ENCODE results near the gene NPDC1. TPM values are rescaled to one million over a fixed set of nuclear protein-coding genes. Genes with fewer than 3 reads are reported as not detected.

NPDC1 gene
- total and polyA plus RNA-seq, 4 donors, result 2.7 to 14.5 (median 7.3) TPM

DNA sequence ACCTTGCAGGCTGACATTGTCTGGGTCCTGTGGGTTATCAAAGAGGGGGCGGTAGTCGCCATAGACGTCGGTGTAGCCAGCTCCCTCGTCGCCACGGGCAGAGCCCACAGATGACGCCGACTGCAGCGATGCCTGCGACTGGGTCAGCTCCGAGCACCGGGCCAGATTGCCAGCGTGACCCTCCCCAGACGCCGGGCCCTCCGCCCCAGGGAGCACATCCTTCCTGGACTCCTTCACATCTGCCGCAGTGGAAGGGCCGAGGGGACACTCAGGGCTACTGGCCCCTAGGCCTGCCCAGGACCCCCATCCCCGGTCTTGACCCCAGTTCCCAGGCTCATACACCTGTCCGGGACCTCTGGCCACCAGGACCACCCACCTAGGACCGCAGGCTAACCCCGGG, 31.8 kb downstream of the NPDC1 start (continued):
- TF ChIP-seq, protein P1, sequence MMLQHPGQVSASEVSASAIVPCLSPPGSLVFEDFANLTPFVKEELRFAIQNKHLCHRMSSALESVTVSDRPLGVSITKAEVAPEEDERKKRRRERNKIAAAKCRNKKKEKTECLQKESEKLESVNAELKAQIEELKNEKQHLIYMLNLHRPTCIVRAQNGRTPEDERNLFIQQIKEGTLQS (IDR thresholded peaks at IDR 0.05), result no peak

DNA sequence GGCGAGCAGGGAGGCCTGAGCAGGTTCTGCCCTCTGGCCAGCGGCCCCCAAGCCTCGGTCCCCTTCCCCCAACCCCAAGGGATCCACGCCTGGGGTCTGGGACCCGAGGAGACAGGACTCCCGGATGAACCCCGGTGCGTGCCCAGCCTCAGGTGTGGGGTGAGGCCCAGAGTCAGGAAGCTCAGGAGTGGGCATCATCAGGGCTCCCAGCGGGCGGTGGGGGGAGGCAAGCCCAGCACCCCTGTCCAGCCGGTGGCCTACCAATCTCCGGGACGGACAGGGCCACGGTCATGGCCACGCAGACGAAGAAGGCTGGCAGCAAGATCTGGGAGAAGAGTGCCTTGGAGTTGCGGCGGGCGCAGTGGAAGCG, 32.4 kb downstream of the NPDC1 start:
- no peak overlapping the region for H3K4me3 ChIP-seq (ENCODE audit: low read depth in 1 of 3, low read length in 3 of 3)
- no peaks in the 10 kb centered on the region for H3K9me3 ChIP-seq (ENCODE audit: control insufficient read depth in 4 of 4, low read length in 3 of 4)
- no peaks in the 10 kb centered on the region for H3K4me1 ChIP-seq (ENCODE audit: control insufficient read depth in 4 of 4, insufficient read depth in 4 of 4, low read length in 3 of 4)
- no peak overlapping the region for H3K27ac ChIP-seq (ENCODE audit: low read depth in 1 of 2, low read length in 2 of 2)
- H3K27me3 ChIP-seq (ENCODE audit: control insufficient read depth in 4 of 4, insufficient read depth in 4 of 4, low read length in 3 of 4), result no peaks in the 10 kb centered on the region
- no peak for DNase-seq (ENCODE audit: low spot score)
- H3K36me3 ChIP-seq (ENCODE audit: control insufficient read depth in 4 of 4, insufficient read depth in 3 of 4, low read depth in 1 of 4, low read length in 3 of 4), result peaks cover 2 to 50% (median 23%) of the 10 kb centered on the region in 4 donors
- H3K9ac ChIP-seq (ENCODE audit: low read depth in 1 of 2, low read length in 2 of 2), result no peak overlapping the region
- TF ChIP-seq, protein P2, sequence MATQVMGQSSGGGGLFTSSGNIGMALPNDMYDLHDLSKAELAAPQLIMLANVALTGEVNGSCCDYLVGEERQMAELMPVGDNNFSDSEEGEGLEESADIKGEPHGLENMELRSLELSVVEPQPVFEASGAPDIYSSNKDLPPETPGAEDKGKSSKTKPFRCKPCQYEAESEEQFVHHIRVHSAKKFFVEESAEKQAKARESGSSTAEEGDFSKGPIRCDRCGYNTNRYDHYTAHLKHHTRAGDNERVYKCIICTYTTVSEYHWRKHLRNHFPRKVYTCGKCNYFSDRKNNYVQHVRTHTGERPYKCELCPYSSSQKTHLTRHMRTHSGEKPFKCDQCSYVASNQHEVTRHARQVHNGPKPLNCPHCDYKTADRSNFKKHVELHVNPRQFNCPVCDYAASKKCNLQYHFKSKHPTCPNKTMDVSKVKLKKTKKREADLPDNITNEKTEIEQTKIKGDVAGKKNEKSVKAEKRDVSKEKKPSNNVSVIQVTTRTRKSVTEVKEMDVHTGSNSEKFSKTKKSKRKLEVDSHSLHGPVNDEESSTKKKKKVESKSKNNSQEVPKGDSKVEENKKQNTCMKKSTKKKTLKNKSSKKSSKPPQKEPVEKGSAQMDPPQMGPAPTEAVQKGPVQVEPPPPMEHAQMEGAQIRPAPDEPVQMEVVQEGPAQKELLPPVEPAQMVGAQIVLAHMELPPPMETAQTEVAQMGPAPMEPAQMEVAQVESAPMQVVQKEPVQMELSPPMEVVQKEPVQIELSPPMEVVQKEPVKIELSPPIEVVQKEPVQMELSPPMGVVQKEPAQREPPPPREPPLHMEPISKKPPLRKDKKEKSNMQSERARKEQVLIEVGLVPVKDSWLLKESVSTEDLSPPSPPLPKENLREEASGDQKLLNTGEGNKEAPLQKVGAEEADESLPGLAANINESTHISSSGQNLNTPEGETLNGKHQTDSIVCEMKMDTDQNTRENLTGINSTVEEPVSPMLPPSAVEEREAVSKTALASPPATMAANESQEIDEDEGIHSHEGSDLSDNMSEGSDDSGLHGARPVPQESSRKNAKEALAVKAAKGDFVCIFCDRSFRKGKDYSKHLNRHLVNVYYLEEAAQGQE (IDR thresholded peaks at IDR 0.05), result no peak
- TF ChIP-seq, protein P1 (IDR thresholded peaks at IDR 0.05), result no peak
- no peak for TF ChIP-seq JUND (IDR thresholded peaks at IDR 0.05)
- no peak for TF ChIP-seq NR2F2 (IDR thresholded peaks at IDR 0.05)
- TF ChIP-seq FOXA2 (IDR thresholded peaks at IDR 0.05), result no peak
- no peak for TF ChIP-seq RXRA (IDR thresholded peaks at IDR 0.05)
- TF ChIP-seq, protein P3, sequence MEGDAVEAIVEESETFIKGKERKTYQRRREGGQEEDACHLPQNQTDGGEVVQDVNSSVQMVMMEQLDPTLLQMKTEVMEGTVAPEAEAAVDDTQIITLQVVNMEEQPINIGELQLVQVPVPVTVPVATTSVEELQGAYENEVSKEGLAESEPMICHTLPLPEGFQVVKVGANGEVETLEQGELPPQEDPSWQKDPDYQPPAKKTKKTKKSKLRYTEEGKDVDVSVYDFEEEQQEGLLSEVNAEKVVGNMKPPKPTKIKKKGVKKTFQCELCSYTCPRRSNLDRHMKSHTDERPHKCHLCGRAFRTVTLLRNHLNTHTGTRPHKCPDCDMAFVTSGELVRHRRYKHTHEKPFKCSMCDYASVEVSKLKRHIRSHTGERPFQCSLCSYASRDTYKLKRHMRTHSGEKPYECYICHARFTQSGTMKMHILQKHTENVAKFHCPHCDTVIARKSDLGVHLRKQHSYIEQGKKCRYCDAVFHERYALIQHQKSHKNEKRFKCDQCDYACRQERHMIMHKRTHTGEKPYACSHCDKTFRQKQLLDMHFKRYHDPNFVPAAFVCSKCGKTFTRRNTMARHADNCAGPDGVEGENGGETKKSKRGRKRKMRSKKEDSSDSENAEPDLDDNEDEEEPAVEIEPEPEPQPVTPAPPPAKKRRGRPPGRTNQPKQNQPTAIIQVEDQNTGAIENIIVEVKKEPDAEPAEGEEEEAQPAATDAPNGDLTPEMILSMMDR (IDR thresholded peaks at IDR 0.05; ENCODE audit: low read depth, low read length, missing input control), result no peak
- TF ChIP-seq HNF4G (IDR thresholded peaks at IDR 0.05), result no peak
- TF ChIP-seq, protein P4, sequence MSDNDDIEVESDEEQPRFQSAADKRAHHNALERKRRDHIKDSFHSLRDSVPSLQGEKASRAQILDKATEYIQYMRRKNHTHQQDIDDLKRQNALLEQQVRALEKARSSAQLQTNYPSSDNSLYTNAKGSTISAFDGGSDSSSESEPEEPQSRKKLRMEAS (IDR thresholded peaks at IDR 0.05), result no peak
- no peak for TF ChIP-seq RAD21 (IDR thresholded peaks at IDR 0.05)
- WGBS, result 97% methylated on average over 20 of the region's 20 CpGs

DNA sequence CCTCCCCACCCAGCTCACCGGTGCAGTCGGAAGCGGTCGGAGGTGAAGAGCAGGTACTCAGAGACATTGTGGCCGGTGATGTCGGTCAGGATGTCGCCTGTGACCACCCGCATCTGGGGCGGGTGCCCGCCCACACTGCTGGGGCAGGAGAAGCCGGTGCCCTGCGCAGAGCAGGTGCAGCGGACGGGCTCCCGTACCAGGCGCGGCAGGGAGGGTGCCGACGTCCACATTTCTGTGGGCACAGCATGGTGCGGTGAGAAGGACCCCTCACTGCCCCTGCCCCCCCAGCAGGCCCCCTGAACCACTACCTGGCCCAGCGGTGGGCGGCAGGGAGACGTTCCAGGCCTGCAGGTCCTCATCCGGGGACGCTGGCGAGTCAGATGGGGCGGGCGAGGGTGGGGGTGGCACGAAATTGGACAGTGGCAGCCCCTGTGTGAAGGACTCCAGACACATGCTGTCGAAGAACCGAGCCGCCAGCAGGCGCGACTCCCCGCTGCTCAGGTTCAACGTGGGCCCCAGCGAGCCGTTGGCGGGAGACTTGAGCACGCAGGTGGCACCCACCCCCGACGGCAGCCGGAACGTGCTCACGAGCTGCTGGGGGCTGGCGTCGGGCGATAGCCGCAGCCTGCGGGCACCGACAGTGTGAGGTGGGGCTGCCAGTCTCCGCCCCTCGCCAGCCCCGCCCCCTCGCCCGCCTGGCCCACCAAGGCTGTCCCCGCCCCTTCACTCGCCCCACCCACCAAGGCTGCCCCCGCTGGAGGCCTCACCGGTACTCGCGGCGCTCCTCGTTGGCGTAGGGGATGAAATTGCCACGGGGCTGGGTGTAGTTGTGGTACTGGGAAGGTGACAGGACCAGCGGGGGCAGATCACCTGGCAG, 33.0 kb downstream of the NPDC1 start:
- H3K36me3 ChIP-seq (ENCODE audit: control insufficient read depth in 4 of 4, insufficient read depth in 3 of 4, low read depth in 1 of 4, low read length in 3 of 4), result peaks cover 2 to 50% (median 22%) of the 10 kb centered on the region in 4 donors
- no peak overlapping the region for H3K4me3 ChIP-seq (ENCODE audit: low read depth in 1 of 3, low read length in 3 of 3)
- no peak for DNase-seq (ENCODE audit: low spot score)
- no peak overlapping the region for H3K27ac ChIP-seq (ENCODE audit: low read depth in 1 of 2, low read length in 2 of 2)
- H3K9ac ChIP-seq (ENCODE audit: low read depth in 1 of 2, low read length in 2 of 2), result no peak overlapping the region
- no peaks in the 10 kb centered on the region for H3K27me3 ChIP-seq (ENCODE audit: control insufficient read depth in 4 of 4, insufficient read depth in 4 of 4, low read length in 3 of 4)
- 91% methylated on average over 67 of the region's 67 CpGs for WGBS
- H3K9me3 ChIP-seq (ENCODE audit: control insufficient read depth in 4 of 4, low read length in 3 of 4), result no peaks in the 10 kb centered on the region
- no peaks in the 10 kb centered on the region for H3K4me1 ChIP-seq (ENCODE audit: control insufficient read depth in 4 of 4, insufficient read depth in 4 of 4, low read length in 3 of 4)
- TF ChIP-seq EGR1 (IDR thresholded peaks at IDR 0.05; ENCODE audit: low read depth in 2 of 2), result no peak
- TF ChIP-seq HNF4A (conservative IDR thresholded peaks at IDR 0.05), result no peak
- TF ChIP-seq NR2F2 (IDR thresholded peaks at IDR 0.05), result no peak
- TF ChIP-seq, protein P5, sequence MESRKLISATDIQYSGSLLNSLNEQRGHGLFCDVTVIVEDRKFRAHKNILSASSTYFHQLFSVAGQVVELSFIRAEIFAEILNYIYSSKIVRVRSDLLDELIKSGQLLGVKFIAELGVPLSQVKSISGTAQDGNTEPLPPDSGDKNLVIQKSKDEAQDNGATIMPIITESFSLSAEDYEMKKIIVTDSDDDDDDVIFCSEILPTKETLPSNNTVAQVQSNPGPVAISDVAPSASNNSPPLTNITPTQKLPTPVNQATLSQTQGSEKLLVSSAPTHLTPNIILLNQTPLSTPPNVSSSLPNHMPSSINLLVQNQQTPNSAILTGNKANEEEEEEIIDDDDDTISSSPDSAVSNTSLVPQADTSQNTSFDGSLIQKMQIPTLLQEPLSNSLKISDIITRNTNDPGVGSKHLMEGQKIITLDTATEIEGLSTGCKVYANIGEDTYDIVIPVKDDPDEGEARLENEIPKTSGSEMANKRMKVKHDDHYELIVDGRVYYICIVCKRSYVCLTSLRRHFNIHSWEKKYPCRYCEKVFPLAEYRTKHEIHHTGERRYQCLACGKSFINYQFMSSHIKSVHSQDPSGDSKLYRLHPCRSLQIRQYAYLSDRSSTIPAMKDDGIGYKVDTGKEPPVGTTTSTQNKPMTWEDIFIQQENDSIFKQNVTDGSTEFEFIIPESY (IDR thresholded peaks at IDR 0.05), result no peak
- no peak for TF ChIP-seq FOXA2 (IDR thresholded peaks at IDR 0.05)
- TF ChIP-seq YY1 (IDR thresholded peaks at IDR 0.05), result no peak
- no peak for TF ChIP-seq FOXA1 (IDR thresholded peaks at IDR 0.05)
- TF ChIP-seq, protein P3 (IDR thresholded peaks at IDR 0.05; ENCODE audit: low read depth, low read length, missing input control), result no peak
- TF ChIP-seq RXRA (IDR thresholded peaks at IDR 0.05), result no peak
